T-helper 1 cell treated with Interleukin-12 subunit alpha and Interleukin-12 subunit beta and Interleukin-4 antibody, amounts not matched to agents 30 μg/mL and 1 μg/mL, for 36 hours (primary cell): ENCODE data around the gene ACAD11.
A peak's percentile ranks its signal among the peaks of the same experiment; 100 is the strongest.

Source experiments
- H3K27ac Mint-ChIP-seq: one replicate; pipeline ENCODE4 v1.8.0; 2021; ENCODE audit warnings: mild to moderate bottlenecking, mixed read lengths
- H3K27me3 Mint-ChIP-seq: one replicate; pipeline ENCODE4 v1.8.0; 2021; ENCODE audit warnings: low read depth, mixed read lengths
- H3K36me3 Mint-ChIP-seq: one replicate; pipeline ENCODE4 v1.8.0; 2021; ENCODE audit warnings: low read depth, mixed read lengths
- H3K4me1 Mint-ChIP-seq: one replicate; pipeline ENCODE4 v1.8.0; 2021; ENCODE audit warnings: low read depth, mixed read lengths
- H3K4me3 Mint-ChIP-seq: one replicate; pipeline ENCODE4 v1.8.0; 2021; ENCODE audit warnings: mild to moderate bottlenecking, moderate library complexity, mixed read lengths
- H3K9me3 Mint-ChIP-seq: one replicate; pipeline ENCODE4 v1.8.0; 2021; ENCODE audit warnings: mixed read lengths

ACAD11 gene

DNA sequence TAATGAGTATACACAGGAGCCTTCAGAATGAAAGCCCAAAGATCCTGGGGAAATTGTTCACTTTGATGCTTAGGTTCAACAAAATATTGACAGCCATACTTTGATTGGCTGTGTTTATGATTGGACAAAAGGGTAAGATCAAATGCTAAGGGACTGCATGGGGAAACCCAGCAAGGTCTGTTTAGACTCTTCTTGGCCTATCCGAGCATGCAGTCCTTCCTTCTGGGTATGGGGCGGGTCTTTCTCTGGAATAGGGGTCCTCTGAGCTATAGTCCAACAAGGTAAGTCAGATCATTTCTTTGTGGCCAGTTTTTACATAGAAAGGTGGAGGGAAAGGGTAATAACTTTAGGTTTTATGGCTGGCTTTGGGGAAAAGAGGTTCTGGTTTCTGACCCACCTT is 115.5 kb downstream of the ACAD11 start:
- Mint-ChIP-seq H3K27ac (no peak overlapping the region), H3K4me3 (no peak overlapping the region), H3K4me1 (peaks cover 29% of the 10 kb centered on the region), H3K27me3 (no peaks in the 10 kb centered on the region), H3K9me3 (no peaks in the 10 kb centered on the region), H3K36me3 (peaks cover 22% of the 10 kb centered on the region)

DNA sequence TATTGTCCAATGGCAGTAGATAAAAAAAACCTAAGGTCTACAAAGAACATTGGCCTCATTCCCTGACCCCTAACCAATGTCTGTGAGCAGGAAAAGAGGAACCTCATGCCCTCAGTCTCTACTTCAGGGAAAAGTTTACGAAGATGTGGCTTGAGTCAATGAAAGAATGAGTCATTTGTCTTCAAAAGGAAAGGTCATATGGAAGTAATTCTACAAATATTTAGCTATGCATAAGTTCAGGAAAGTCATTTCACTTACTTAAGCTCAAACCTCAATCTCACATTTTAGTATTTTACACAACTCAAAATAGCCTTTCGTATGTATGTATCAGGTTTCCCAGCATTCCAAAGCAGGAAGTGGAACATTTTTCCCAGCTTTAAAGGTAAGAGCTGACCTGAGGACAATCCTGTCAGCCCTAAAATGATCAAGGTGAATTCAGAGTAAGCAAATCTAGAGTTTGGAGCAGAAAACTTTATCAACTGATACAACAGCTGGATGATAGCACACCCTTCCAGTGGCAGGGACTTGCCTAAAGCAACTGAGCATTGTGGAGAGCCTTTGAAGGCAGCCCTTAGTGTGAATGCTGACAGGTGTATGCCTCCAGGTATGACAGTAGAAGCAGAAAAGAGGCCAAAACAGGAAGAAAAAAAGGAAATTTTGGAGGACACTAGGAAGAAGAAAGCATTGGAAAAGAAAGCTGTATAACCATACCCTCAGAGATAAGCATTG is 116.4 kb downstream of the ACAD11 start:
- H3K4me3 Mint-ChIP-seq, result no peak overlapping the region
- H3K9me3 Mint-ChIP-seq, result no peaks in the 10 kb centered on the region
- H3K27me3 Mint-ChIP-seq, result no peaks in the 10 kb centered on the region
- H3K4me1 Mint-ChIP-seq, result peaks cover 28% of the 10 kb centered on the region
- no peak overlapping the region for H3K27ac Mint-ChIP-seq
- H3K36me3 Mint-ChIP-seq, result peaks cover 25% of the 10 kb centered on the region

DNA sequence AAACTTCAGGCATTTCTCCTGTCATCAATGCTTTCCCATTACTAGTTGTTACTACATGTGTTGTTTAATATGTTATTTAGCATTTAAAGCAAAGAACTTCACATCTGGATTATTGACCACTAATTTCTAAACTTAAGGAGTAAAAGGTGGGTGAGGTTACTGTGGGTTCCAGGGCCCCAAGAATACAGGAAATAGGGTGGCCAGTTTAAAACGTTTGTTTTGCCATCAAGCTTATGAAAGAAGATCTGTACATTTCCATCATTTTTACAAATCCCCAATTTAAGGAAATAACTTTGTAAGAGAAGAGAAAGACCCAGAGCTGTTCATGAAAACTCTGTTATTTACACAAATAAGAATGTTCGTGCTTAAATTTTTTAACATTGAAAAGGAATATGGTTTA is 117.0 kb downstream of the ACAD11 start:
- no peaks in the 10 kb centered on the region for H3K9me3 Mint-ChIP-seq
- H3K4me1 Mint-ChIP-seq, result peaks cover 26% of the 10 kb centered on the region
- no peak overlapping the region for H3K27ac Mint-ChIP-seq
- peaks cover 25% of the 10 kb centered on the region for H3K36me3 Mint-ChIP-seq
- H3K27me3 Mint-ChIP-seq, result no peaks in the 10 kb centered on the region
- no peak overlapping the region for H3K4me3 Mint-ChIP-seq

DNA sequence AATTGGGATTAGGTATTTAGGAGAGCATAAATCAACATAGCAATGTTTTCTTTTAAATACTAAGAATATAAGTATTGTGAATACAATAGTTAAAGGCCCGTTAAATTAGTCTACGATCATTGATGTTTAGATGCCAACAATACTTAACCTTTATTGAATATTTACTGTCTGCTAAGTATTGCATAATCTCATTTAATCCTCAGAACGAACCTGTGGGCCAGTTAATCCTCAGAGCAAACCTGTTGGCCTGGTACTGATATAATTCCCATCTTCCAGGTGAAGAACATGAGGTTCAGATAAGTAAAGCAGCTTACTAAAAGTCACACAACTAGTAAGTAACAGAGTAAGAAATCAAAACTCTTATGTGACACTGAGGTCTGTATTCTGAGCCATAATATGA is 119.9 kb downstream of the ACAD11 start:
- no peak overlapping the region for H3K4me3 Mint-ChIP-seq
- H3K27me3 Mint-ChIP-seq, result no peaks in the 10 kb centered on the region
- H3K36me3 Mint-ChIP-seq, result peaks cover 23% of the 10 kb centered on the region
- peaks cover 24% of the 10 kb centered on the region for H3K4me1 Mint-ChIP-seq
- H3K9me3 Mint-ChIP-seq, result no peaks in the 10 kb centered on the region
- no peak overlapping the region for H3K27ac Mint-ChIP-seq

DNA sequence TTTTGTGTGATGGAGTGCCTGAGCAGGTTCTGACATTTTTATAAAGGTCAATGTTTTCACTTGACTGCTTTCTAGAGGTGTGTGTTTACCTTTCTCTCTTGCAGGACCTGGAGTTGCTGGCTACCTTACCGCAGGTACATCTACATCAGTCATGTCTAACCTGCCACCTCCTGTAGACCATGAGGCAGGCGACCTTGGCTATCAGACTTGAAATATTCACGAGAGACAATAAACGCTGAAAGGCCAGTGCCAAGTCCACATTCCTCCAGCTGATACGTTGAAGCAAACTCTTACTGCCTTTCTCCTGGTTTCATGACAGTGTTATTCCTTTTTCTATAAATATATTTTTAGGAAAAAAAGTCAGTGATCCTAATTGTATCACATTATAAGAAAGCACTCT is 121.5 kb downstream of the ACAD11 start:
- Mint-ChIP-seq H3K27me3 (no peaks in the 10 kb centered on the region), H3K36me3 (peaks cover 25% of the 10 kb centered on the region), H3K4me1 (peaks cover 15% of the 10 kb centered on the region), H3K27ac (no peak overlapping the region), H3K4me3 (no peak overlapping the region), H3K9me3 (no peaks in the 10 kb centered on the region)

DNA sequence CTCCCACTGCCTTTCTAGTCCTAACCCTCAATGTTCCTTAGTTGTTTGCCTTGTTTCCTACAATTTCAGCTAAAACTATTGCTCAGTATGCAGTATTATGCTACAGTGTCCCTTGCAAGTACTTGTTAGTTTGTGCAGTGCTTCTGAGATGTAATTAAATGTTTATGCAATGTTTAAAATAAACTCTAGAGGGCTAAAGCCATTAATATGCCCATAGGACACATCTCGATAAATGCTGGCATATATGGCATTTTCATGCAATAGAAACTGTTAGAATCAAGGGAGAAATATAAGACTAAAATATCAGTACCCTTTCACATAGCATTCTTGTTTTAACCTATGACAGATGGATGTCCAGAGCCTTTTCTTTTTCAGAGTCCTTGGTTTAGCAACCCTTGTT is 122.3 kb downstream of the ACAD11 start:
- Mint-ChIP-seq H3K4me3 (no peak overlapping the region), H3K36me3 (peaks cover 21% of the 10 kb centered on the region), H3K27me3 (no peaks in the 10 kb centered on the region), H3K27ac (no peak overlapping the region), H3K4me1 (peaks cover 7% of the 10 kb centered on the region), H3K9me3 (no peaks in the 10 kb centered on the region)

DNA sequence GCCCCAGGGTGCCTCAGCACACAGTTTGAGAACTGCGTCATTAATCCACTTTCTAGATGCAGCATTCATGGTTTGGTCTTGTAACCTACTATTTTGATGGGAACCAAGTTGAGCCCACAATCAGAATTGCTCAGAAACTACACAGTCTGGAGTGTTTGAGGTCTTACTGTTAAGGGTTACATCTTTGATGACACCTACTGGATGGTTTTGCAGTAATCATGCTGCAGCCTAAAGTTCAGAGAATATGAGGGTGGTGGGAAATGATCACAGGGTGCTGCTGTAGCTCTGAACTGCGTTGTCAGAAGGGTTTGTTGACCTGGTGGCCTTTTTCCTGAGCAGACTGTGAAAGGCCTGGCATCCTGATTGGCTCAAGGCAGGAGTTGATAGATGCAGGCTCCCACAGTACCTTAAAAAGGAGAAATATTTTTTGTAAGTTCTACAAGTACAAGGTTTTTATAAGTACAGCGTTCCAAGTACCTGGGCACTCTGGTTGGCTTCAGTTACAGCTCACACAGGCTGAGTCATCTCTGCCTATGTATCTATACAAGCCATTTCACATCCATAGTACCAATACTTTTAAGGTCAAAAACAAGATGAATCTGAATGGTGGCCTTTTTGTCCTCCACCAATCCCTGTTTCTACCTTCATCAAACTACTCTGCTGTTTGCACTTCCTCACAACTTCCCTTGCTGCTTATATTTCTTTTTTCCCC is 123.0 kb downstream of the ACAD11 start:
- Mint-ChIP-seq H3K9me3 (no peaks in the 10 kb centered on the region), H3K27me3 (no peaks in the 10 kb centered on the region), H3K36me3 (peaks cover 19% of the 10 kb centered on the region), H3K4me1 (peaks cover 2% of the 10 kb centered on the region), H3K27ac (no peak overlapping the region), H3K4me3 (no peak overlapping the region)

DNA sequence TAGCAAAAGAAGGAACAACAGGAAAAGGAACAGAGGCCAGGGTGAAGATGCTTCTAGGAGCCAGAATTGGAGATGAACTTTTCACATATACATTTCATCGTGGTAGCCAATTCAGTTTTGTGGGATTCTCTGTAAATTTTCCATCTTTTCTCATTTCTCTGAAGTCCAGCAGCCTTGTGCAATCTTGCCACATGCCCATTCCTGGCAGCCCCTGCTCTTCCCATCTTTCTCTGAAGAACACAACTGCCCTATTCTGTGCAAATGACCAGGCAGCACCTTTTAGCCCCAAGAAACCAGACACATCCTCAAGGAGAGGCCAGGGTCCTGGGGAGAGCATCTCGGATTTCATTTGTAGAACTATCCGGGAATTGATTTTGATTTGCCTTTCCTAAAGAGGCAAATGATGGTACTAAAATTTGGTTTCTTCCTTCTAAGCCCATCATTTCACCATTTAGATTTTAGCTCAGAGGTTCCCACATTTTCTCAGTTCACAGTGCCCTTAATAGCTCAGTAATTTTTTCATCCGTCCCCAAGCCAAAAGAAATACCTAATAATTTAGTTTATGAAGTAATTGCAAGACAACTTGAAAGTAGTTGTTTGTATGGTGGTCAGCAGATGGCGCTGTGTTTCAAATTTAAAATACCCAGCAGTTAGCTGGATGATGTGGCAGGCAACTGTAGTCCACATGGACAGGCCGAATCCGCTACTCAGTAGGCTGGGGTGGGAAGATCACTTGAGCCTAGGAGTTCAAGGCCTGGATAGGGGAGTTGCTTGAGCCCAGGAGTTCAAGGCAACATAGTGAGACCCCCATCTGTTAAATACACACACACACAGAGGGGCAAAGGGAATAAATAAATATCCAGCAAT is 123.8 kb downstream of the ACAD11 start:
- Mint-ChIP-seq H3K27ac (no peak overlapping the region), H3K4me1 (peaks cover 2% of the 10 kb centered on the region), H3K9me3 (no peaks in the 10 kb centered on the region), H3K4me3 (no peak overlapping the region), H3K27me3 (no peaks in the 10 kb centered on the region), H3K36me3 (peaks cover 18% of the 10 kb centered on the region)

DNA sequence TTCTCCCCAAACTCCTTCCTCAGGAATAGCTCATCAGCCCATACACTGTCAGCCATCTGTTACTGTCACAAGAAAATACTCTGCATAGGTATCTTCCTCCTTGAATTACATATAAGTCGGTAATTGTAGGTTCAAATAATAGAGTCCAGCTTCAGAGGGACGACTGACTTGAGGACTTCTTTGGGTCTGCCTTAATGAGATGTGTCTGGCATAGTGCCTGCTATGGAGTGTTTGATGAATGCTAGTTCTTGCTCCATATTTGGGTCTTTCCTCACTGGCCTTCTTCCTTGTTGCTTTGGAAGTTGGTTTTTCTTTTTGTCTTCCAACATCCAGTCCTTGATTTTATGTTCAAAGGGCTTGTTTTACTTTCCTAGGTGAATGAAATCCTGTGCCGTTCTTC is 129.0 kb downstream of the ACAD11 start:
- Mint-ChIP-seq H3K9me3 (no peaks in the 10 kb centered on the region), H3K27me3 (no peaks in the 10 kb centered on the region), H3K36me3 (peaks cover 30% of the 10 kb centered on the region), H3K27ac (no peak overlapping the region), H3K4me1 (no peaks in the 10 kb centered on the region), H3K4me3 (no peak overlapping the region)

DNA sequence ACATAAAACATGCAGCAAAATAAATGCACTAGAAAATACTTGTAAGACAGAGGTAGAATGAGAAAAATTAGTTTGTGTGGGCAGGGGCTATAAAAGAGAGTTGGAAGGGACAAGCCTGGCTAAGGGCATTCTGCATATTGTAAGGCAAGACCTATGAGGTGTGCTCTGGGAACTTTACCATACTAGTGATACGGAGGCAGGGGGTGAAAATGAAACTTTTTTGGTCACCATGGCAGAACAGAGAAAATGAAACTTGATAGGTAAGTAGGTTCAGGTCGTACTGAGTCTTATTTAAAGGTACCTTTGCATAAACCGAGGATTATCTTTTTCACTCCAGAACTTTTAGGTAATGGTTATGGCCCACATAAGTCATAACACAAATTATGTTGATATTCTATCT is 137.3 kb downstream of the ACAD11 start:
- H3K27me3 Mint-ChIP-seq, result no peaks in the 10 kb centered on the region
- peaks cover 7% of the 10 kb centered on the region for H3K4me1 Mint-ChIP-seq
- peaks cover 44% of the 10 kb centered on the region for H3K36me3 Mint-ChIP-seq
- H3K27ac Mint-ChIP-seq, result peak overlapping the region; percentile 9
- peak overlapping the region; percentile 1 for H3K4me3 Mint-ChIP-seq
- H3K9me3 Mint-ChIP-seq, result no peaks in the 10 kb centered on the region

DNA sequence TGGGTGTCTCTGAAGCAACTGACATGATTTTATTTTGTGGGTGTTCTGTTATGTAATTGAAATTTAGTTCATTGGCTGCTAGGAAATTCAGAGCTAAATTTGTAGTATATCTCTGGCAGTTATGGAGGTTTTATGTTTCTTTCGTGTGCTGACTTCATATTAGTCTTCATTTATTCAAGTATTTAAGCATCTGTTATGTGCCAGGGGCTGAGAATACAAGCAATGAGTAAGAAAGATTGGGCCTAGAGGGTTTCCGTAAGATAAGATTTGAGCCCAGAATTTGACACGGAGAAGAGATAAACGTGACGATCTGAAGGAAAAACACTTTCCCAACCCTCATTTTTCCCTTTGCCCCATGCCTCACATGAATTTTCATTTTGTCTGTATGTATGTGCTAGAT is 137.7 kb downstream of the ACAD11 start:
- Mint-ChIP-seq H3K4me3 (no peak overlapping the region), H3K9me3 (no peaks in the 10 kb centered on the region), H3K36me3 (peaks cover 49% of the 10 kb centered on the region), H3K4me1 (peaks cover 7% of the 10 kb centered on the region), H3K27ac (no peak overlapping the region), H3K27me3 (no peaks in the 10 kb centered on the region)

DNA sequence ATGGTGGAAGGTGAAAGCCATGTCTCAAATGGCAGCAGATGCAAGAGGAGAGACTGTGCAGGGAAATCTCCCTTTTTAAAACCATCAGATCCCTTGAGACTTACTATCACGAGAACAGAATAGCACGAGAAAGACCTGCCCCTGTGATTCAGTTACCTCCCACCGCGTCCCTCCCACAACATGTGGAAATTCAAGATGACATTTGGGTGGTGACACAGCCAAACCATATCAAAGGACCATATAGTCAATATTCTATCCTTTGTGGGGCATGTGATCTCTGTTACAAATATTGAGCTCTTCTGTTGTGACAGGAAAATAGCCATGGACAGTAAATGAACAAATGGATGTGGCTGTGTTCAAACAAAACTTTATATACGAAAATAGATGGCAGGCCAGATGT is 139.7 kb downstream of the ACAD11 start:
- Mint-ChIP-seq H3K27me3 (no peaks in the 10 kb centered on the region), H3K27ac (no peak overlapping the region), H3K9me3 (no peaks in the 10 kb centered on the region), H3K36me3 (peaks cover 45% of the 10 kb centered on the region), H3K4me1 (peaks cover 7% of the 10 kb centered on the region), H3K4me3 (no peak overlapping the region)

DNA sequence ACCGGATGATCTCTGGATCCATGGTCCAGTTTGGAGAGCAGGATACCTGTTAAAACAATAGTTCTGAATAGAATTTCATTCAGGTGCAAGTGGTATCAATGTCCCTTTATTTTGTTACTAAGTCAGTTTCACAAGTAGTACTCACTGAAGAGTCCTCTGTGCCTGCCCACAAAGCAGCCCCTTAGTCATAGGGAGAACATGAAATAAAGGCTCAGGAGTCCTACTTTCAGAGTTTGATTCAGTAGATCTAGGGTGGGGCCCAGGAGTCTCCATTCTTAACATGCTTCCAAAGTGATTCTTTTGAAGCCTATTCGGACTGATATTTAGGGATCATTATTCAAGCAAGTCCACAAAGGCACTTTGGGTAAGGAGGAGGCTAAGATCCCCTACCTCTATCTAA is 142.3 kb downstream of the ACAD11 start:
- Mint-ChIP-seq H3K4me3 (no peak overlapping the region), H3K27me3 (no peaks in the 10 kb centered on the region), H3K4me1 (peaks cover 6% of the 10 kb centered on the region), H3K36me3 (peaks cover 43% of the 10 kb centered on the region), H3K9me3 (no peaks in the 10 kb centered on the region), H3K27ac (no peak overlapping the region)

DNA sequence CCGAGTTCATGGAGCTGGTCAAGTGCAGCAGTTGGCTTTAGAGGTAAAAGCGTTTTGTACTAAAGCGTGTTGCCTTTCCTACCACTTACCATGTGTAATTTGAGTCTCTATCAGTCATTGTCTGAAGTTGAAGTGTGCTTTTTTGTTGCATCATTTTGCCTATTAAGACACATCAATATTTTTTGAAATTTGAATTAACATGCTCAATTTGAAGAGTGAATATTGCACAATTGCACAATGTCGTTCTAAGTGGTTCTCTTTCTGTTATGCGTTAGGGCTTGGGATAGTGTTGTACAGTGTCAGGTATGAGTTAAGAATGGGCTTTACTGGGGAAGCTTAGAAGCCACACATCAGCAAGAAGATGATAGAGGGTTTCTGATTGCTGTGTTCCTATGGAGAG is 146.6 kb downstream of the ACAD11 start:
- Mint-ChIP-seq H3K27ac (no peak overlapping the region), H3K4me1 (no peaks in the 10 kb centered on the region), H3K36me3 (peaks cover 44% of the 10 kb centered on the region), H3K27me3 (no peaks in the 10 kb centered on the region), H3K9me3 (no peaks in the 10 kb centered on the region), H3K4me3 (no peak overlapping the region)

DNA sequence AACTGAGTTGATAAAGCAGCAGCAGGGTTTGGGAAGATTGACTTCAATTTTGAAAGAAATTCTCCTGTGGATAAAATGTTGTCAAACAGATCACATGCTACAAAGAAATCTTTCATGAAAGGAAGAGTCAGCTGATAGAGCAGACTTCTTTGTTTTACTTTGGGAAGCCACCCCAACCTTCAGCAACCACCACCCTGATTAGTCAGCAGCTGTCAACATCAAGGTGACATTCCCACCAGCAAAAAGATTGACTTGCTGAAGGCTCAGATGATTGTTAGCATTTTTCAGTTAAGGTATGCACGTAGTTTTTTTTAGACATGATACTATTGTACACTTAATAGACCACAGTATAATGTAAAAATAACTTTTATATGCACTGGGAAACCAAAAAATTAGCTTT is 150.1 kb downstream of the ACAD11 start:
- Mint-ChIP-seq H3K9me3 (no peaks in the 10 kb centered on the region), H3K36me3 (peaks cover 44% of the 10 kb centered on the region), H3K4me3 (no peak overlapping the region), H3K27ac (no peak overlapping the region), H3K4me1 (no peaks in the 10 kb centered on the region), H3K27me3 (no peaks in the 10 kb centered on the region)
